B cell (primary cell): ENCODE measurements around the gene TBCCD1. TPM values are rescaled to one million over a fixed set of nuclear protein-coding genes. Genes with fewer than 3 reads are reported as not detected.

ENCODE experiments used
- ATAC-seq: fragments of 200-7000 bp; cut with Tn5 transposase; one replicate; pipeline ENCODE4 v1.10.0; 2021; ENCODE audit warnings: low read depth, mild to moderate bottlenecking, moderate number of reproducible peaks, moderate library complexity
- CTCF ChIA-PET: fragments of 350-600 bp; sonication (Branson Sonifier 250); formaldehyde crosslinking; loops from one replicate; lab custom pipeline; 2021; ENCODE audit warnings: antibody characterized with exemption, inconsistent platforms; lab: Charles Lee
- POLR2A ChIA-PET: fragments of 350-600 bp; sonication (Branson Sonifier 250); formaldehyde crosslinking; loops from one replicate; lab custom pipeline; 2021; ENCODE audit warnings: antibody characterized with exemption; lab: Charles Lee
- DNase-seq: peaks from one replicate; pipeline ENCODE4 v3.0.0; 2013
- H2AFZ ChIP-seq: 2 replicates; pipeline ENCODE4 v1.6.1; 2012; ENCODE audit warnings: mild to moderate bottlenecking, low read depth, low read length; ENCODE audit not compliant: insufficient read depth, poor library complexity, severe bottlenecking
- H3K27ac ChIP-seq, 2 donors: 1 replicate in 1 of 2; 2 replicates in 1 of 2; pipeline ENCODE4 v1.5.1; 2012 to 2013; ENCODE audit warnings: low read length in 2 of 2, mild to moderate bottlenecking in 2 of 2, moderate library complexity in 1 of 2
- H3K27me3 ChIP-seq, 4 experiments: fragments of 200-600 bp in 1 of 4; sonication (generic) in 1 of 4; replicated peaks in 1 of 4; 1 replicate in 2 of 4; 2 replicates in 2 of 4; pipeline versions ENCODE4 v1.6.1 to v1.7.0; 2013 to 2016; ENCODE audit warnings: low read length in 3 of 4, mild to moderate bottlenecking in 2 of 4, mixed read lengths in 1 of 4, moderate library complexity in 1 of 4; ENCODE audit not compliant: insufficient read depth in 4 of 4, control insufficient read depth in 3 of 4; ENCODE audit errors: control extremely low read depth in 1 of 4
- H3K36me3 ChIP-seq, 2 experiments: replicated peaks in 1 of 2; 1 replicate in 1 of 2; 2 replicates in 1 of 2; pipeline versions ENCODE4 v1.6.1 to v1.7.1; 2013; ENCODE audit warnings: low read length in 1 of 2; ENCODE audit not compliant: insufficient read depth in 2 of 2, control insufficient read depth in 1 of 2; ENCODE audit errors: control extremely low read depth in 1 of 2, extremely low read depth in 1 of 2
- H3K4me1 ChIP-seq, 2 donors: fragments of 200-600 bp in 1 of 2; sonication (generic) in 1 of 2; 1 replicate in 1 of 2; 2 replicates in 1 of 2; pipeline versions ENCODE4 v1.5.1 to v1.6.1; 2013 to 2017; ENCODE audit warnings: low read length in 2 of 2; ENCODE audit not compliant: control insufficient read depth in 2 of 2, insufficient read depth in 2 of 2
- H3K4me2 ChIP-seq: replicated peaks from 2 replicates; pipeline ENCODE3; 2012; ENCODE audit warnings: mild to moderate bottlenecking, low read depth, low read length; ENCODE audit not compliant: poor library complexity, severe bottlenecking
- H3K4me3 ChIP-seq, 5 experiments: fragments of 200-600 bp in 1 of 5; sonication (generic) in 1 of 5; 1 replicate in 3 of 5; 2 replicates in 2 of 5; pipeline versions ENCODE4 v1.5.1 to v1.7.0; 2011 to 2016; ENCODE audit warnings: low read length in 4 of 5, mild to moderate bottlenecking in 4 of 5, low read depth in 2 of 5, control low read depth in 1 of 5, moderate library complexity in 1 of 5; ENCODE audit not compliant: insufficient read depth in 1 of 5; ENCODE audit errors: control extremely low read depth in 1 of 5, extremely low read depth in 1 of 5
- H3K79me2 ChIP-seq: fragments of 200-600 bp; sonication (generic); one replicate; pipeline ENCODE4 v1.6.0; 2016; ENCODE audit warnings: low read length; ENCODE audit not compliant: control insufficient read depth, insufficient read depth
- H3K9ac ChIP-seq: fragments of 200-600 bp; sonication (generic); 2 replicates; pipeline ENCODE4 v1.6.1; 2017; ENCODE audit warnings: mild to moderate bottlenecking, low read length, moderate library complexity
- H3K9me3 ChIP-seq, 3 donors: one replicate each; pipeline versions ENCODE4 v1.6.1 to v1.7.1; 2013; ENCODE audit warnings: low read length in 2 of 3; ENCODE audit not compliant: control insufficient read depth in 2 of 3, insufficient read depth in 1 of 3; ENCODE audit errors: control extremely low read depth in 1 of 3
- H4K20me1 ChIP-seq: 2 replicates; pipeline ENCODE4 v1.6.0; 2012; ENCODE audit warnings: mild to moderate bottlenecking, low read length; ENCODE audit not compliant: insufficient read depth, control insufficient read depth, poor library complexity, severe bottlenecking
- H3K27ac Mint-ChIP-seq: one replicate; pipeline ENCODE4 v1.8.0; 2021; ENCODE audit warnings: mixed read lengths
- H3K27me3 Mint-ChIP-seq: one replicate; pipeline ENCODE4 v1.8.0; 2021; ENCODE audit warnings: mixed read lengths
- H3K4me1 Mint-ChIP-seq: one replicate; pipeline ENCODE4 v1.8.0; 2021; ENCODE audit warnings: mixed read lengths
- H3K4me3 Mint-ChIP-seq: one replicate; pipeline ENCODE4 v1.8.0; 2021; ENCODE audit warnings: mixed read lengths
- H3K9me3 Mint-ChIP-seq: one replicate; pipeline ENCODE4 v1.8.0; 2022; ENCODE audit warnings: mixed read lengths; ENCODE audit not compliant: insufficient read depth
- EZH2 ChIP-seq: IDR thresholded peaks from 2 replicates; pipeline ENCODE4 v1.6.1; 2012; ENCODE audit warnings: borderline replicate concordance, low read depth, mild to moderate bottlenecking, moderate library complexity, low read length; ENCODE audit not compliant: insufficient read depth, poor library complexity, severe bottlenecking
- WGBS: methylation state at CpG from one replicate; pipeline ENCODE4 v1.1.5; 2013; ENCODE audit warnings: missing lambda C conversion rate; ENCODE audit not compliant: insufficient coverage; 5-methylcytosine and 5-hydroxymethylcytosine counted together
- intact Hi-C: fragments of 100-400 bp; cut with micrococcal nuclease; formaldehyde crosslinking; loops from one replicate; pipeline ENCODE4 v1.10.0; 2022
- polyA plus RNA-seq: library from polyadenylated mRNA; depleted of rRNA; stranded (reverse); fragments of >200 nt; gene quantifications from 2 replicates; pipeline ENCODE4 v1.2.3, GENCODE V29; 2012
- total RNA-seq, 2 donors: library from RNA; stranded (reverse); fragments of 120-200 nt in 1 of 2; gene quantifications; 1 replicate in 1 of 2; 2 replicates in 1 of 2; pipeline versions ENCODE4 v1.2.3 to v1.2.4, GENCODE V29; 2013 to 2022
- TF ChIP-seq, protein P1 (sequence below): fragments of 200-600 bp; IDR thresholded peaks from one replicate; pipeline ENCODE4 v1.8.0; 2022; ENCODE audit warnings: antibody characterized with exemption, mild to moderate bottlenecking

TBCCD1 gene
- total and polyA plus RNA-seq, 2 donors (not counting 1 experiment from before 2014, with no cell fraction given) = 15.9 to 17.3 TPM

- H3K4me3 Mint-ChIP-seq = no peak overlapping the region
- H3K9me3 Mint-ChIP-seq = no peaks in the 10 kb centered on the region
- ChIA-PET CTCF (interaction anchor here (0.6 to 11.3 kb wide), 45 partner anchors 8 to 675 kb away, joined by 3 to 237 read pairs (median 8); partner anchors contain the start of genes DNAJB11 and EIF4A2), POLR2A (interaction anchor here (3.0 kb wide), 1 partner anchor 167 kb away, joined by 21 read pairs; the partner anchor contains the start of gene EIF4A2)
- H3K4me1 Mint-ChIP-seq = peaks cover 13% of the 10 kb centered on the region
- no peak overlapping the region for H3K27ac ChIP-seq
- H3K27me3 Mint-ChIP-seq = peaks cover 58% of the 10 kb centered on the region
- no peaks in the 10 kb centered on the region for H3K36me3 ChIP-seq
- no peak overlapping the region for H3K9ac ChIP-seq
- peaks cover 0 to 39% (median 9%) of the 10 kb centered on the region in 4 experiments for H3K27me3 ChIP-seq
- intact Hi-C loops = loop anchor here (5.0 kb wide), 2 partner anchors 191 to 551 kb away; partner anchors contain the start of gene RFC4
- no peak overlapping the region for H3K4me3 ChIP-seq
- TF ChIP-seq EZH2 = no peak
- TF ChIP-seq, protein P1, sequence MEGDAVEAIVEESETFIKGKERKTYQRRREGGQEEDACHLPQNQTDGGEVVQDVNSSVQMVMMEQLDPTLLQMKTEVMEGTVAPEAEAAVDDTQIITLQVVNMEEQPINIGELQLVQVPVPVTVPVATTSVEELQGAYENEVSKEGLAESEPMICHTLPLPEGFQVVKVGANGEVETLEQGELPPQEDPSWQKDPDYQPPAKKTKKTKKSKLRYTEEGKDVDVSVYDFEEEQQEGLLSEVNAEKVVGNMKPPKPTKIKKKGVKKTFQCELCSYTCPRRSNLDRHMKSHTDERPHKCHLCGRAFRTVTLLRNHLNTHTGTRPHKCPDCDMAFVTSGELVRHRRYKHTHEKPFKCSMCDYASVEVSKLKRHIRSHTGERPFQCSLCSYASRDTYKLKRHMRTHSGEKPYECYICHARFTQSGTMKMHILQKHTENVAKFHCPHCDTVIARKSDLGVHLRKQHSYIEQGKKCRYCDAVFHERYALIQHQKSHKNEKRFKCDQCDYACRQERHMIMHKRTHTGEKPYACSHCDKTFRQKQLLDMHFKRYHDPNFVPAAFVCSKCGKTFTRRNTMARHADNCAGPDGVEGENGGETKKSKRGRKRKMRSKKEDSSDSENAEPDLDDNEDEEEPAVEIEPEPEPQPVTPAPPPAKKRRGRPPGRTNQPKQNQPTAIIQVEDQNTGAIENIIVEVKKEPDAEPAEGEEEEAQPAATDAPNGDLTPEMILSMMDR = no peak
- ATAC-seq (no peak), DNase-seq (no peak)
- 94% methylated on average over 6 of the region's 8 CpGs for WGBS
- no peak overlapping the region for H3K4me2 ChIP-seq
- H3K9me3 ChIP-seq = no peaks in the 10 kb centered on the region
- H3K4me1 ChIP-seq = peaks cover 19% of the 10 kb centered on the region in 2 donors
- no peaks in the 10 kb centered on the region for H4K20me1 ChIP-seq
- no peak overlapping the region for H3K27ac Mint-ChIP-seq
- no peaks in the 10 kb centered on the region for H3K79me2 ChIP-seq
- no peak overlapping the region for H2AFZ ChIP-seq
Measured at GRCh38 chr3:186616299-186616617, 49.1 kb upstream of the TBCCD1 start.
